Measurements from ENCODE around the gene FTL.
"Not testable (repeated sequence)": the region's sequence is repeated elsewhere in the genome, so short reads cannot be mapped to it uniquely, and the experiment has no call there.

FTL gene

DNA sequence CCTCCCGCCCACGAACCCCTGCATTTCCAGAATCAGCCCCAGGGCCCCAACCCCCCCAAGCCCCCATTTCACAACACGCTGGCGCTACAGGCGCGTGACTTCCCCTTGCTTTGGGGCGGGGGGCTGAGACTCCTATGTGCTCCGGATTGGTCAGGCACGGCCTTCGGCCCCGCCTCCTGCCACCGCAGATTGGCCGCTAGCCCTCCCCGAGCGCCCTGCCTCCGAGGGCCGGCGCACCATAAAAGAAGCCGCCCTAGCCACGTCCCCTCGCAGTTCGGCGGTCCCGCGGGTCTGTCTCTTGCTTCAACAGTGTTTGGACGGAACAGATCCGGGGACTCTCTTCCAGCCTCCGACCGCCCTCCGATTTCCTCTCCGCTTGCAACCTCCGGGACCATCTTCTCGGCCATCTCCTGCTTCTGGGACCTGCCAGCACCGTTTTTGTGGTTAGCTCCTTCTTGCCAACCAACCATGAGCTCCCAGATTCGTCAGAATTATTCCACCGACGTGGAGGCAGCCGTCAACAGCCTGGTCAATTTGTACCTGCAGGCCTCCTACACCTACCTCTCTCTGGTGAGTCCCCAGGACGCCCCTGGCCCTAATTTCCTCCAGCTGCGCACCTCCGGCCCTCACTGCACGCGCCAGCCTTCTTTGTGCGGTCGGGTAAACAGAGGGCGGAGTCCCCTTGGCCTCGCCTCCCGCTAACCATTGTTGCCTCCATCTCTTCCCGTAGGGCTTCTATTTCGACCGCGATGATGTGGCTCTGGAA, at the start of gene FTL:
TSS of gene FTL (plus strand) at position 270 of the 766 bp plus-strand sequence. CDS start at position 469, 199 bp downstream.
- peak; percentile 72 to 87 for DNase-seq (ENCODE audit: low read depth in 1 of 2, low spot score in 1 of 2)

GRCh38 chr19:48915757-48916156, 49.4 kb upstream of the FTL start:
- DNase-seq (ENCODE audit: low read depth in 1 of 2, low spot score in 1 of 2) = no peak

DNA sequence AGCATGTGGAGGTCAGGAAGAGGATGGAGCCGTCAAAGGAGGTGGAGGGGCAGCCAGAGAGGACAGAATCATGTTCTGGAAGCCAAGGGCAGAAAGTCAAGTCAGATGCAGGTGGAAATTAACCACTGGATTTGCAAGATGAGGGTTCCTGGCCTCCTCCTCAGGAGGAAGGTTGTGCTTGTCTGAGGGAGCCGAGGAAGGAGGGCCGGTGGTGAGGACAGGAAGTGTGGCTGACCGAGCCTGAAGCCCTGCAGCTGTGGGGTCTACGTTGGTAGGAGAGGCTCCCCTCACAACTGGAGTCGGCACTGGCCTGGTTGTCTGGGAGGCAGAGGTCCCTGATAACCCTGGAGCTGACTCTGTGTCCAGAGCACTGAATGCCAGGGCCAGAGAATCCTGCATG, 47.0 kb upstream of the FTL start:
- DNase-seq (ENCODE audit: low read depth in 1 of 2, low spot score in 1 of 2) = no peak

DNA sequence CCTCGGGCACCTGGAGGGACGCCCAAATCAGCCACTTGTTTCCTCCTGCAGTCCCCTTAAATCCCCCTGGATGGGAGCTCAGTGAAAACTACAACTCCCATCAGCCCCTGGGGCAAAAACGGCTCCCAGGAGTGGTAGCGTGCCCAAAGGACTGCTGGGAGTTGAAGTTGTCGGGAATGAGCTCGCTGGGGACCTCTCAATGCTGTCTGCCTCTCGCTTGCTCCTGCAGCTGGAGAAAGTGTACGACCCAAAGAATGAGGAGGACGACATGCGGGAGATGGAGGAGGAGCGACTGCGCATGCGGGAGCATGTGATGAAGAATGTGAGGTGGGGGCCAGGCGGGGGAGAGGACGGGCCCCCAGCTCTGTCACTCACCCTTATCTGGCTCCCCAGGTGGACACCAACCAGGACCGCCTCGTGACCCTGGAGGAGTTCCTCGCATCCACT, 46.3 kb upstream of the FTL start:
- no peak for DNase-seq (ENCODE audit: low read depth in 1 of 2, low spot score in 1 of 2)

DNA sequence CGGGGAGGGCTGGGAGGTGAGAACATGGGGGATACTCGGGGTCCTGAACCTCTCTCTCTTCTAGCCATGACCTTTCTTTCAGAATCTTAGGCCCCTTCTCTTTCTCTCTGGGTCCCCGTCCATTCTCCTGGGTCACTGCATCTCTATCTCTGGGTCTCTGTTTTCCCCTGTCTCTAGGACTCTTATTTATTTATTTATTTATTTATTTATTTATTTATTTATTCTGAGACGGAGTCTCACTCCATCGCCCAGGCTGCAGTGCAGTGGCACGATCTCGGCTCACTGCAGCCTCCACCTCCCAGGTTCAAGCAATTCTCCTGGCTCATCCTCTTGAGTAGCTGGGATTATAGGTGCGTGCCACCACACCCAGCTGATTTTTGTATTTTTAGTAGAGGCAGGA, 45.8 kb upstream of the FTL start:
- not testable (repeated sequence) for DNase-seq (ENCODE audit: low read depth in 1 of 2, low spot score in 1 of 2)

DNA sequence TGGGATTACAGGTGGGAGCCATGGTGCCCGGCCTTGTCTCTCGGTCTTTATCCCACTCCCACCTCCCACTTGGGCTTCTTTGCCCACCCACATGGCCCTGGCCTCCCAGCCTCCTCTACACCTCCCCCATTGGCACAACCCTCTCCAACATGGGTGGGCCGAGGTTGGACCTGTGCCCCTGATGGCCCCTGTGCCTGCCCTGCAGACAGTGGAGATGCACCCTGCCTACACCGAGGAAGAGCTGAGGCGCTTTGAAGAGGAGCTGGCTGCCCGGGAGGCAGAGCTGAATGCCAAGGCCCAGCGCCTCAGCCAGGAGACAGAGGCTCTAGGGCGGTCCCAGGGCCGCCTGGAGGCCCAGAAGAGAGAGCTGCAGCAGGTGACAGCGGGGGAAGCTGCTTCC, 44.2 kb upstream of the FTL start:
- DNase-seq (ENCODE audit: low read depth in 1 of 2, low spot score in 1 of 2) = no peak

DNA sequence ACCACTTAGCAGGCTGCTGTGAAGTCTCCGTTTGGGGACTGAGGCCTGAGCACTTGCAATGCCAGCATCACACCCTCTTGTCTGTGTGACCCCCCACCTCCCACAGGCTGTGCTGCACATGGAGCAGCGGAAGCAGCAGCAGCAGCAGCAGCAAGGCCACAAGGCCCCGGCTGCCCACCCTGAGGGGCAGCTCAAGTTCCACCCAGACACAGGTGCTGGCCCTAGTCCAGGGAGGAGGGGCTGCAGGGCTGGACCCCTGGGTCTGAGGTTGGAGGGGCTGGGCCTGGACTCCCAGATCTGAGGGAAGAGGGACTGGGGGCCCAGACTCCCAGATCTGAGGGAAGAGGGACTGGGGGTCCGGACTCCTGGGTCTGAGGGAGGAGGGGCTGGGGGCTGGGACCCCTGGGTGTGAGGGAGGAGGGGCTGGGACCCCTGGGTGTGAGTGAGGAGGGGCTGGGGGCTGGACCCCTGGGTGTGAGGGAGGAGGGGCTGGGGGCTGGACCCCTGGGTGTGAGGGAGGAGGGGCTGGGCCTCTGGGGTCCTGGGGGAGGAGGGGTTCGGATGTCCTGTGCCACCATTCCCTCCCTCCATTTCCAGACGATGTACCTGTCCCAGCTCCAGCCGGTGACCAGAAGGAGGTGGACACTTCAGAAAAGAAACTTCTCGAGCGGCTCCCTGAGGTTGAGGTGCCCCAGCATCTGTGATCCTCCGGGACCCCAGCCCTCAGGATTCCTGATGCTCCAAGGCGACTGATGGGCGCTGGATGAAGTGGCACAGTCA, 43.2 kb upstream of the FTL start:
- no peak for DNase-seq (ENCODE audit: low read depth in 1 of 2, low spot score in 1 of 2)

DNA sequence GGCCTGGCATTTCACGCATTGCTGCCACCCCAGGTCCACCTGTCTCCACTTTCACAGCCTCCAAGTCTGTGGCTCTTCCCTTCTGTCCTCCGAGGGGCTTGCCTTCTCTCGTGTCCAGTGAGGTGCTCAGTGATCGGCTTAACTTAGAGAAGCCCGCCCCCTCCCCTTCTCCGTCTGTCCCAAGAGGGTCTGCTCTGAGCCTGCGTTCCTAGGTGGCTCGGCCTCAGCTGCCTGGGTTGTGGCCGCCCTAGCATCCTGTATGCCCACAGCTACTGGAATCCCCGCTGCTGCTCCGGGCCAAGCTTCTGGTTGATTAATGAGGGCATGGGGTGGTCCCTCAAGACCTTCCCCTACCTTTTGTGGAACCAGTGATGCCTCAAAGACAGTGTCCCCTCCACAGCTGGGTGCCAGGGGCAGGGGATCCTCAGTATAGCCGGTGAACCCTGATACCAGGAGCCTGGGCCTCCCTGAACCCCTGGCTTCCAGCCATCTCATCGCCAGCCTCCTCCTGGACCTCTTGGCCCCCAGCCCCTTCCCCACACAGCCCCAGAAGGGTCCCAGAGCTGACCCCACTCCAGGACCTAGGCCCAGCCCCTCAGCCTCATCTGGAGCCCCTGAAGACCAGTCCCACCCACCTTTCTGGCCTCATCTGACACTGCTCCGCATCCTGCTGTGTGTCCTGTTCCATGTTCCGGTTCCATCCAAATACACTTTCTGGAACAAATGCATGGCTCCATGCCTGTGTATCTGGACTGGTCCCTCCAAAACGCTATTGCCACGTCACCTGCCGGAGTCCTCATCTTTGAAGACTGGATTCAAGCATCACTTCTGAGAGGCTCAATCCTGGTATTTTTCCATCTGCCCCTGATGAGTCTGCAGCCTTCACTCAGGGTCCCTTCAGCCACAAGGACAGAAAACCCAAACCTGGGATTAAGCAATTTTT, 42.3 kb upstream of the FTL start:
- no peak for DNase-seq (ENCODE audit: low read depth in 1 of 2, low spot score in 1 of 2)

DNA sequence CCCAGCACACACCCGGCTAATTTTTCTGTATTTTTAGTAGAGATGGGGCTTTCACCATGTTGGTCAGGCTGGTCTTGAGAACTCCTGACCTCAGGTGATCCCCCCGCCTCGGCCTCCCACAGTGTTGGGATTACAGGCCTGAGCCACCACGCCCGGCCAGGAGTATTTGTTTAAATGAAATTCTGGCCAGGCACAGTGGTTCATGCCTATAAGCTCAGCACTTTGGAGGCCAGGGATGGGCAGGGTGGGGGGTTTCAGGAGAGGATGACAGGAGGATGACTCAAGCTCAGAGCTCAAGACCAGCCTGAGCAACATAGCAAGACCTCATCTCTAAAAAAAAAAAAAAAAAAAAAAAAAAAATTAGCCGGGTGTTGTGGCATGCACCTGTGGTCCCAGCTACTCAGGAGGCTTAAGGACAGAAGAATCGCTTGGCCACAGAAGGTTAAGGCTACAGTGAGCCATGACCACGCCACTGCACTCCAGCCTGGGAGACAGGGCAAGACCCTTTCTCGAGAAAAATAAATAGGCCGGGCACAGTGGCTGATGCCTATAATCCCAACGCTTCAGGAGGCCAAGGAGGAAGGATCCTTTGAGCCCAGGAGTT, 39.8 kb upstream of the FTL start:
- no peak for DNase-seq (ENCODE audit: low read depth in 1 of 2, low spot score in 1 of 2)

DNA sequence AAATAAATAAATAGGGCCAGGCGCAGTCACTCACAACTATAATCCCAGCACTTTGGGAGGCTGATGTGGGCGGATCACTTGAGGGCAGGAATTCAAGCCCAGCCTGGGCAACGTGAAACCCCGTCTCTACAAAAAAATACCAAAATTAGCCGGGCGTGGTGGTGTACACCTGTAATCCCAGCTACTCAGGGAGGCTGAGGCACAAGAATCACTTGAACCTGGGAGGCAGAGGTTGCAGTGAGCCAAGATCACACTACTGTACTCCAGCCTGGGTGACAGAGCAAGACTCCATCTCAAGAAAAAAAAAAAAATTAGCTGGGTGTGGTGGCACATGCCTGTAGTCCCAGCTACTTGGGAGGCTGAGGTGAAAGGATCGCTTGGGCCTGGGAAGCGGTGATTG, 39.2 kb upstream of the FTL start:
- DNase-seq (ENCODE audit: low read depth in 1 of 2, low spot score in 1 of 2) = not testable (repeated sequence)

GRCh38 chr19:48926909-48927308, 38.2 kb upstream of the FTL start:
- peak in 1 of 2 donors; percentile 26 for DNase-seq (ENCODE audit: low read depth in 1 of 2, low spot score in 1 of 2)

DNA sequence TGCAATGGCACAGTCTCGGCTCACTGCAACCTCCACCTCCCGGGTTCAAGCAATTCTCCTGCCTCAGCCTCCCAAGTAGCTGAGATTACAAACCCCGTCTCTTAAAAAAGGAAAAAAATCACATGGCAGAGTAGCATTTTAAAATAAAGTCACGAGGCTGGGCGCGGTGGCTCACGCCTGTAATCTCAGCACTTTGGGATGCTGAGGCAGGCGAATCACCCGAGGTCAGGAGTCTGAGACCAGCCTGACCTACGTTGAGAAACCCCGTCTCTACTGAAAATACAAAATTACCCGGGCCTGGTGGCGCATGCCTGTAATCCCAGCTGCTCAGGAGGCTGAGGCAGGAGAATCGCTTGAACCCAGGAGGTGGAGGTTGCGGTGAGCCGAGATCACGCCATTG, 37.4 kb upstream of the FTL start:
- not testable (repeated sequence) for DNase-seq (ENCODE audit: low read depth in 1 of 2, low spot score in 1 of 2)

DNA sequence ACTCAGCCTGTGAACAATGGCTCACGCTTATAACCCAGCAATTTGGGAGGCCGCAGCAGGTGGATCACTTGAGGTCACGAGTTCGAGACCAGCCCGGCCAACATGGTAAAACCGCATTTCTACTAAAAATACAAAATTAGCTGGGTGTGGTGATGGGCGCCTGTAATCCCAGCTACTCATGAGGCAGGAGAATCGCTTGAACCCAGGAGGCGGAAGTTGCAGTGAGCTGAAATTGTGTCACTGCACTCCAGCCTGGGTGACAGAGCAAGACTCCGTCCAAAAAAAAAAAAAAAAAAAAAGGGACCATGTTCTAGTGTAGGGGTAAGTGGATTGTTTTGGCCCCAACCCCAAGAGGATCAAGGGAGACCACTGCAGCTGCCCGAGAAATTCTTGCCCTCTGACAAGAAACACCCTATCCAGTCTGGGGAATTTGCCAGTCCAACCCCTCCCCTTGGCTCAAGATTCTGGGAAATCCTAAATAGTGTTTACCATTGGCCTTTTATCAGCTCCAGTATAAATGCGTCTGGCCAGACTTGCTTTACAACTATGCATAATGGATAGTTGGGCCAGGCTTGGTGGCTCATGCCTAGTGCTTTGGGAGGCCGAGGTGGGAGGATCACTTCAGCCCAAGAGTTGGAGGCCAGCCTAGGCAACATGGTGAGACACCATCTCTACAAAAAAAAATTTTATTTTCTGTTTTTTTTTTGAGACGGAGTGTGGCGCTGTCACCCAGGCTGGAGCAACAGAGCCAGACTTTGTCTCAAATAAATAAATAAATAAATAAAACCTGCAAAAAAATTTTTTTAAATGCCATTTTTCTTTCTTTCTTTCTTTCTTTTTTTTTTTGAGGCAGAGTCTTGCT, 36.7 kb upstream of the FTL start:
- no peak for DNase-seq (ENCODE audit: low read depth in 1 of 2, low spot score in 1 of 2)

DNA sequence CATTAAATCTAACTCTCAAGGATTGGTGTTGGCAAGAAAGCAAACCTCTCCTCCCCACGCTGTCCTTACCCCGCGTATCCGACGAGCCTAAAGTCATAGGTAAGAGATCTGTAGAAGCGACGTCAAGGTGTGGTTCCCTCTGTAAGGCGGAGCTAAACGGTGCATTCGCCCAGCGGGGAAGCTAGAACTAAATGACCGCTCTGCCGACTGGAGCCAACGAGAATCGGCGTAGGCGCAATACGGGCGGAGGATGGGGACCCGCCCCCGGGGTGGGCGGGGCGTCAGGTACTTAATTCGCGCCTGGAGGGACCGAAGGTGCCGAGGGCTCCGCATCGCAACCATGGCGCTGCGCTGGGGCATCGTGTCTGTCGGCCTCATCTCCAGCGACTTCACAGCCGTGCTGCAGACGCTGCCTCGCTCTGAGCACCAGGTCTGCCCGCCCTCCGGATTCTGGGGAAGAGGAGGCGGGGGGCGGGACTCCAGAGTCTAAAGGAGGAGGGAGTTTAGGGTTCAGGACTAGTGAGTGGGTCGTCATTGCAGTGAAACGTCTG, 31.7 kb upstream of the FTL start, which contains the start of gene DHDH:
TSS of gene DHDH (plus strand) at position 318 of the 551 bp plus-strand sequence. CDS start at position 341, 23 bp downstream.
- peak; percentile 42 to 68 for DNase-seq (ENCODE audit: low read depth in 1 of 2, low spot score in 1 of 2)

DNA sequence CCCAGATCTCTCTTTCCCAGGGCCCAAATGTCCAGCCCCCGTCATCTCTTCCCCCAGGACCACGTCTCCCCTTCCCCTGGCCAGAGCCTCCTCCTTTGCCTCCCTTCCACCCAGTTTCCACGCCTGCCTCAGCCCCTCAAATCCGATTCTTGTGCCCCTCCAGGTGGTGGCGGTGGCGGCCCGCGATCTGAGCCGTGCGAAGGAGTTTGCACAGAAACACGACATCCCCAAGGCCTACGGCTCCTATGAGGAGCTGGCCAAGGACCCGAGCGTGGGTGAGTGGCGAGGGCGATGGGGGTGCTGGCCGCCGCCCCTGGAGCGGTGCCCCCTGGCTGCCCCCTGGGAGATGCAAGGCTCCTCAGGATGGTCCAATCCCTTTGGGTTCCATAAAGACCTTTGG, 30.3 kb upstream of the FTL start:
- no peak for DNase-seq (ENCODE audit: low read depth in 1 of 2, low spot score in 1 of 2)

- no peak for DNase-seq (ENCODE audit: low read depth in 1 of 2, low spot score in 1 of 2)
These were observed 29.2 kb upstream of the FTL start for GRCh38 chr19:48935864-48936263.

DNA sequence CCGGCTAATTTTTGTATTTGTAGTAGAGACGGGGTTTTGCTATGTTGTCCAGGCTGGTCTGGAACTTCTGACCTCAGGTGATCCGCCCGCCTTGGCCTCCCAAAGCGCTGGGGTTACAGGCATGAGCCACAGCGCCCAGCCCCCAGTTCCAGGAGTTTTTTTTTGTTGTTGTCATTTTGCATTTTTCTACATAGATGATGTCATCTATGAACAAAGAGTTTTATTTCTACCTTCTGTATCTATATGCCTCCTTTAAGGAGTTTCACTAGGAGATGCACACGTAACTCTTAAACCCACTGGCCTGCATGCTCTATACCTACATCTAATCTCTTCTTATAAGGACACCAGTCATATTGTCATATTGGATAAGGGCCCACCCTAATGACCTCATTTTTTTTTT, 26.9 kb upstream of the FTL start:
- no peak for DNase-seq (ENCODE audit: low read depth in 1 of 2, low spot score in 1 of 2)

DNA sequence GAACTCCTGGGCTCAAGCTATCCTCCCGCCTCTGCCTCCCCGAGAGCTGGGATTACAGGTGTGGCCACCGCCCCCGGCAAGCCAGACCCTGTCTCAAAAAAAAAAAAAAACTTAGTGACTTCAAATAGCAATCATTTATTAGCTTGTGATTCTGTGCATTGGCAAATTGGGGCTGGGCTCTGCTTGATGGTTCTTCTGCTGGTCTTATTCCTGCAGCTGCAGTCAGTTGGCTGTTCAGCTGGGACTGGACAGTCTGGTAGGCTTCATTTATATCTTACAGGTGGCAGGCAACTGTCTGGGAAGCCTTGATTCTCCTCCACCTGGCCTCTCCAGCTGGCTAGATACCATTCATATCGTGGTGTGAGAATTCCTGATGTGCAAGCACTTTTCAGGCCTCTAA, 24.2 kb upstream of the FTL start:
- DNase-seq (ENCODE audit: low read depth in 1 of 2, low spot score in 1 of 2) = no peak

DNA sequence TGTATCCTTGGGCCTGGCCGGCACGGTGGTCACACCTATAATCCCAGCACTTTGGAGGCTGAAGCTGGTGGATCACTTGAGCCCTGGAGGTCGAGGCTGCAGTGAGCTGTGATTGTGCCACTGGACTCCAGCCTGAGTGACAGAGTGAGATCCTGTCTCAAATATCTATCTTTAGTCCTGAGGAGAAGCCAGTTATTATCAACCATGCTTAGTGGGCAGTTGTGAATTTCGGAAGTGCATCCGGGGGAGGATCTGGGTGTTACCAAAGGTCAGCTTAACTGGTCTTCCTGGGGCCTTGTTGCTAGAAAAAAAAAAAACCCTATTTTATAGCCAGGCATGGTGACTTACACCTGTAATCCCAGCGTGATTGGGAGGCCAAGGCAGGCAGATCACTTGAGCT, 22.0 kb upstream of the FTL start:
- no peak for DNase-seq (ENCODE audit: low read depth in 1 of 2, low spot score in 1 of 2)

GRCh38 chr19:48945415-48945814, 19.7 kb upstream of the FTL start:
- no peak for DNase-seq (ENCODE audit: low read depth in 1 of 2, low spot score in 1 of 2)

All from activated CD4-positive, alpha-beta T cell treated with anti-CD3 and anti-CD28 coated beads, Interleukin-2, amount 50 U/mL, for 24 hours (primary cell).